Measurements from ENCODE around the gene CASP8AP2.
A peak's percentile ranks its signal among the peaks of the same experiment; 100 is the strongest.

Gene CASP8AP2

DNA sequence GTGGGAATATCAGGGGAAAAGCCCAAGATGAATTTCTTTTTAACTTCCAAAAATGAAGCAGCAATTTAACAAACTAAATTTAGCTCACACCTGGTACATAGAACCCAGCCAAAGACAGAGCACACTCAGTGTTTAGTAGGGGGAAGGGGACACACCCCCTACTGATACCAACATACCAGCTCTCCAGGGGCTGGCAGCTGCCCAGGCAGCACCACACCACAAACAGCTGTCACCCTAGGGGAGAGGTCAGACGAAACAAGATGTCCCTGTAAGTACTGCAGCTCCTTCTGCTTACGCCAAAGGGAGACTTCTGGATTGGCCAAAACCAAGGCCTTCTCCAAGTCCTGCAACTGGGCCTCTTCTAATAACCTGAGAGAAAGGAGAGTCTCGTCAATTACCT, 36.1 kb upstream of the CASP8AP2 start:
- Histone ChIP-seq H3K36me3 (ENCODE audit: insufficient read depth, low read length) (peaks cover 55% of the 10 kb centered on the region), H3K79me2 (ENCODE audit: insufficient read depth, low read length) (no peaks in the 10 kb centered on the region), H3K4me2 (ENCODE audit: low read depth, low read length, poor library complexity, severe bottlenecking) (peak overlapping the region; percentile 53), H3K4me1 (ENCODE audit: insufficient read depth, low read length, poor library complexity, severe bottlenecking) (peaks cover 20% of the 10 kb centered on the region), H2AFZ (ENCODE audit: low read length) (no peak overlapping the region), H3K9me3 (ENCODE audit: insufficient read depth, low read depth, low read length) (no peaks in the 10 kb centered on the region), H3K27me3 (ENCODE audit: insufficient read depth, low read length, poor library complexity, severe bottlenecking) (no peaks in the 10 kb centered on the region), H3F3A (ENCODE audit: low read depth) (no peaks in the 10 kb centered on the region; the same call in 1 of the 2 replicates), H3K9ac (ENCODE audit: low read depth, low read length, poor library complexity, severe bottlenecking) (no peak overlapping the region), H3K9me2 (replicated peaks; ENCODE audit: low read depth, low read length) (no peaks in the 10 kb centered on the region), H4K20me1 (ENCODE audit: insufficient read depth, low read length, poor library complexity, severe bottlenecking) (peaks cover 8% of the 10 kb centered on the region), H3K4me3 (ENCODE audit: low read length, poor library complexity, severe bottlenecking) (no peak overlapping the region)
- TF ChIP-seq EZH2phosphoT487 (IDR thresholded peaks at IDR 0.05; ENCODE audit: borderline replicate concordance) (no peak), CTCF (conservative IDR thresholded peaks at IDR 0.05; ENCODE audit: low read length) (no peak)

DNA sequence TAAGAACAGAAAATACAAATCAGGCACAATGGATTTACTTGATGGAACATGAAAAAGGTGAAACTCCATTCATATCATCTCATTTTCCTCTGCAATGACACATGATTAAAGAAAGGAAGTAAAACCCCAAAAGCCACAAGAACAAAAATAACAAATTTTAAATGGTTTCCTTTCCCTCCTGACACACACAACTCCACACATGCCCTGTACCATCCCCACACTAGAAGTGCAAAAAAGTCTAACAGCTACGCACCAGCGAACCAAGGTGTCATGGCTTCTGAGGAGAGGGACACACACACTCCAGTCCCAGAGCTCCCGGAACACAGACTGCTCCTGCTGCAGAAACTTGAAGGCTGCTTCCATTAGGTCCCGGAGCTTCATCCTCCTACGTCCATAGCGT, 35.4 kb upstream of the CASP8AP2 start:
- no peak overlapping the region for H2AFZ ChIP-seq (ENCODE audit: low read length)
- H3K4me3 ChIP-seq (ENCODE audit: low read length, poor library complexity, severe bottlenecking), result no peak overlapping the region
- peak overlapping the region; percentile 53 for H3K4me2 ChIP-seq (ENCODE audit: low read depth, low read length, poor library complexity, severe bottlenecking)
- H3K9me3 ChIP-seq (ENCODE audit: insufficient read depth, low read depth, low read length), result no peaks in the 10 kb centered on the region
- H3K79me2 ChIP-seq (ENCODE audit: insufficient read depth, low read length), result no peaks in the 10 kb centered on the region
- peaks cover 8% of the 10 kb centered on the region for H4K20me1 ChIP-seq (ENCODE audit: insufficient read depth, low read length, poor library complexity, severe bottlenecking)
- H3K9me2 ChIP-seq (replicated peaks; ENCODE audit: low read depth, low read length), result no peaks in the 10 kb centered on the region
- H3K27me3 ChIP-seq (ENCODE audit: insufficient read depth, low read length, poor library complexity, severe bottlenecking), result no peaks in the 10 kb centered on the region
- TF ChIP-seq EZH2phosphoT487 (IDR thresholded peaks at IDR 0.05; ENCODE audit: borderline replicate concordance) (no peak), CTCF (conservative IDR thresholded peaks at IDR 0.05; ENCODE audit: low read length) (no peak)
- peaks cover 20% of the 10 kb centered on the region for H3K4me1 ChIP-seq (ENCODE audit: insufficient read depth, low read length, poor library complexity, severe bottlenecking)
- peaks cover 58% of the 10 kb centered on the region for H3K36me3 ChIP-seq (ENCODE audit: insufficient read depth, low read length)
- no peaks in the 10 kb centered on the region; the same call in 1 of the 2 replicates for H3F3A ChIP-seq (ENCODE audit: low read depth)
- H3K9ac ChIP-seq (ENCODE audit: low read depth, low read length, poor library complexity, severe bottlenecking), result no peak overlapping the region

GRCh38 chr6:89797317-89797716, 32.4 kb upstream of the CASP8AP2 start:
- Histone ChIP-seq H3K36me3 (ENCODE audit: insufficient read depth, low read length) (peaks cover 58% of the 10 kb centered on the region), H2AFZ (ENCODE audit: low read length) (no peak overlapping the region), H4K20me1 (ENCODE audit: insufficient read depth, low read length, poor library complexity, severe bottlenecking) (peaks cover 8% of the 10 kb centered on the region), H3K9me3 (ENCODE audit: insufficient read depth, low read depth, low read length) (no peaks in the 10 kb centered on the region), H3K4me1 (ENCODE audit: insufficient read depth, low read length, poor library complexity, severe bottlenecking) (peaks cover 20% of the 10 kb centered on the region), H3F3A (ENCODE audit: low read depth) (no peaks in the 10 kb centered on the region; the same call in 1 of the 2 replicates), H3K79me2 (ENCODE audit: insufficient read depth, low read length) (no peaks in the 10 kb centered on the region; the same call in 1 of the 2 replicates), H3K4me2 (ENCODE audit: low read depth, low read length, poor library complexity, severe bottlenecking) (no peak overlapping the region), H3K4me3 (ENCODE audit: low read length, poor library complexity, severe bottlenecking) (no peak overlapping the region), H3K27me3 (ENCODE audit: insufficient read depth, low read length, poor library complexity, severe bottlenecking) (no peaks in the 10 kb centered on the region), H3K9ac (ENCODE audit: low read depth, low read length, poor library complexity, severe bottlenecking) (no peak overlapping the region), H3K9me2 (replicated peaks; ENCODE audit: low read depth, low read length) (no peaks in the 10 kb centered on the region)
- TF ChIP-seq CTCF (conservative IDR thresholded peaks at IDR 0.05; ENCODE audit: low read length) (no peak), EZH2phosphoT487 (IDR thresholded peaks at IDR 0.05; ENCODE audit: borderline replicate concordance) (no peak)

Data from Loucy (cell line).